SU-DHL-6 (cell line): Measurements from ENCODE around the gene OR5I1.
"Not testable (repeated sequence)": the region's sequence is repeated elsewhere in the genome, so short reads cannot be mapped to it uniquely, and the experiment has no call there.

Source experiments
- H2AFZ ChIP-seq: fragments of 200-600 bp; sonication (generic); 2 replicates; pipeline ENCODE4 v1.6.1; 2014; ENCODE audit warnings: low read depth, mild to moderate bottlenecking, moderate library complexity, mixed read lengths, antibody characterized with exemption, low read length; ENCODE audit not compliant: severe bottlenecking
- H3F3A ChIP-seq: fragments of 200-600 bp; shearing (Covaris generic); 2 replicates; pipeline ENCODE4 v1.6.0; 2016; ENCODE audit warnings: antibody characterized with exemption, mild to moderate bottlenecking; ENCODE audit not compliant: insufficient read depth
- H3K27ac ChIP-seq: fragments of 200-600 bp; sonication (generic); 2 replicates; pipeline ENCODE4 v1.5.1; 2016; ENCODE audit warnings: low read depth, mild to moderate bottlenecking, low read length, moderate library complexity, mixed read lengths
- H3K27me3 ChIP-seq: fragments of 200-600 bp; sonication (generic), shearing (Covaris generic); 2 replicates; pipeline ENCODE4 v1.6.0; 2014; ENCODE audit warnings: mild to moderate bottlenecking, low read length
- H3K36me3 ChIP-seq: fragments of 200-600 bp; sonication (generic); 2 replicates; pipeline ENCODE4 v1.6.1; 2014; ENCODE audit warnings: mild to moderate bottlenecking, low read length, mixed read lengths
- H3K4me2 ChIP-seq: fragments of 300-600, 200-600 bp; shearing (Covaris generic), sonication (generic); 2 replicates; pipeline ENCODE4 v1.6.0; 2014; ENCODE audit warnings: low read length, low read depth, mild to moderate bottlenecking; ENCODE audit not compliant: poor library complexity, severe bottlenecking
- H3K4me3 ChIP-seq: fragments of 200-600 bp; sonication (generic); 2 replicates; pipeline ENCODE4 v1.5.1; 2014; ENCODE audit warnings: antibody characterized with exemption, low read length, mild to moderate bottlenecking, mixed read lengths; ENCODE audit not compliant: insufficient read depth, poor library complexity, severe bottlenecking
- H3K79me2 ChIP-seq: fragments of 200-600 bp; sonication (generic); 2 replicates; pipeline ENCODE4 v1.6.1; 2014; ENCODE audit warnings: mild to moderate bottlenecking, low read length, moderate library complexity; ENCODE audit not compliant: insufficient read depth
- H3K9ac ChIP-seq: fragments of 200-600 bp; sonication (generic); 2 replicates; pipeline ENCODE4 v1.7.0; 2014; ENCODE audit warnings: mild to moderate bottlenecking, low read length
- H3K9me2 ChIP-seq: fragments of 200-600 bp; sonication (generic); replicated peaks from 2 replicates; pipeline ENCODE4 v1.6.1; 2014; ENCODE audit warnings: low read length; ENCODE audit not compliant: insufficient read depth
- H3K9me3 ChIP-seq: fragments of 200-600 bp; sonication (generic); 2 replicates; pipeline ENCODE4 v1.6.1; 2014; ENCODE audit warnings: low read length, mixed read lengths; ENCODE audit not compliant: insufficient read depth
- H4K20me1 ChIP-seq: fragments of 200-600 bp; sonication (generic); 2 replicates; pipeline ENCODE4 v1.6.1; 2014; ENCODE audit warnings: low read depth, mild to moderate bottlenecking, antibody characterized with exemption, low read length, moderate library complexity, mixed read lengths
- EZH2phosphoT487 ChIP-seq: fragments of 200-600 bp; sonication (generic), shearing (Covaris generic); conservative IDR thresholded peaks from 2 replicates; pipeline ENCODE4 v1.6.1; 2018; ENCODE audit warnings: mild to moderate bottlenecking, antibody characterized with exemption, low read length, moderate library complexity, mixed read lengths
- TF ChIP-seq, protein P1 (sequence below): fragments of 200-600 bp; sonication (generic); IDR thresholded peaks from one replicate; pipeline ENCODE4 v1.5.1; 2017; ENCODE audit warnings: antibody characterized with exemption, mild to moderate bottlenecking, low read length, moderate library complexity; ENCODE audit not compliant: insufficient read depth, poor library complexity, severe bottlenecking

The OR5I1 gene

GRCh38 chr11:55902308-55902707, 33.9 kb downstream of the OR5I1 start:
- Histone ChIP-seq H3K36me3 (no peaks in the 10 kb centered on the region), H3K27me3 (no peaks in the 10 kb centered on the region), H3K9me2 (no peaks in the 10 kb centered on the region), H3K4me2 (no peak overlapping the region), H3K27ac (no peak overlapping the region), H3K79me2 (no peaks in the 10 kb centered on the region), H3K4me3 (no peak overlapping the region), H4K20me1 (no peaks in the 10 kb centered on the region), H3K9ac (no peak overlapping the region), H2AFZ (no peak overlapping the region), H3F3A (no peaks in the 10 kb centered on the region), H3K9me3 (no peaks in the 10 kb centered on the region)
- TF ChIP-seq, protein P1, sequence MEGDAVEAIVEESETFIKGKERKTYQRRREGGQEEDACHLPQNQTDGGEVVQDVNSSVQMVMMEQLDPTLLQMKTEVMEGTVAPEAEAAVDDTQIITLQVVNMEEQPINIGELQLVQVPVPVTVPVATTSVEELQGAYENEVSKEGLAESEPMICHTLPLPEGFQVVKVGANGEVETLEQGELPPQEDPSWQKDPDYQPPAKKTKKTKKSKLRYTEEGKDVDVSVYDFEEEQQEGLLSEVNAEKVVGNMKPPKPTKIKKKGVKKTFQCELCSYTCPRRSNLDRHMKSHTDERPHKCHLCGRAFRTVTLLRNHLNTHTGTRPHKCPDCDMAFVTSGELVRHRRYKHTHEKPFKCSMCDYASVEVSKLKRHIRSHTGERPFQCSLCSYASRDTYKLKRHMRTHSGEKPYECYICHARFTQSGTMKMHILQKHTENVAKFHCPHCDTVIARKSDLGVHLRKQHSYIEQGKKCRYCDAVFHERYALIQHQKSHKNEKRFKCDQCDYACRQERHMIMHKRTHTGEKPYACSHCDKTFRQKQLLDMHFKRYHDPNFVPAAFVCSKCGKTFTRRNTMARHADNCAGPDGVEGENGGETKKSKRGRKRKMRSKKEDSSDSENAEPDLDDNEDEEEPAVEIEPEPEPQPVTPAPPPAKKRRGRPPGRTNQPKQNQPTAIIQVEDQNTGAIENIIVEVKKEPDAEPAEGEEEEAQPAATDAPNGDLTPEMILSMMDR: no peak
- no peak for TF ChIP-seq EZH2phosphoT487

DNA sequence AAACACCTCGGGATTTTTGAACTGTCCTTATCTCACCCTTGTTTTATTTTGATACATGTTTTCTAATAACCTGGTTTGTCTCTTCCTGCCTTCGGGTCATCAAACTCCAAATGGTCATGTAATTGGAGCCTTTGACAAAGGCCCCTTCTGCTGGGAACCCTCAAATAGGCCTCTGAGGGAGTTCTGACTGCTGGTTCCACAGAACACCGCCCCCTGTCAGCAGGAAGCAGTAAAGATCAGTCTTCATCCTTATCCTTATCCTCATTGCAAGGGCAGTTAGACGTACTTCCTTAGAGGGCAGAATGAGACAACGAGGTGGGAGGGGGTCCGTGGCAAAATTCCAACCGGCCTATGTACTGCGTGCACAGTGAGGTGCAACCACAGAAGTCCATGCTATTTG, 41.0 kb downstream of the OR5I1 start:
- Histone ChIP-seq H2AFZ (no peak overlapping the region), H3K36me3 (no peaks in the 10 kb centered on the region), H3K4me2 (no peak overlapping the region), H3K9me2 (no peaks in the 10 kb centered on the region), H3K4me3 (no peak overlapping the region), H3K27ac (no peak overlapping the region), H3K9ac (no peak overlapping the region), H3K27me3 (no peaks in the 10 kb centered on the region), H4K20me1 (no peaks in the 10 kb centered on the region), H3K79me2 (no peaks in the 10 kb centered on the region), H3K9me3 (no peaks in the 10 kb centered on the region), H3F3A (no peaks in the 10 kb centered on the region)
- TF ChIP-seq, protein P1: no peak
- no peak for TF ChIP-seq EZH2phosphoT487

- not testable (repeated sequence) for H3K9me2 ChIP-seq, H3K9ac ChIP-seq, H3K36me3 ChIP-seq, H3K79me2 ChIP-seq, H3K27me3 ChIP-seq, H3K27ac ChIP-seq, H3F3A ChIP-seq, H4K20me1 ChIP-seq, H2AFZ ChIP-seq, H3K4me2 ChIP-seq, H3K9me3 ChIP-seq, H3K4me3 ChIP-seq
Measured at GRCh38 chr11:55885481-55885880, 50.7 kb downstream of the OR5I1 start.
